GM12801 (cell line): ENCODE results near the gene PTPRK.

Experiments
- CTCF ChIP-seq: IDR thresholded peaks from one replicate; pipeline ENCODE4 v1.5.1; 2011; ENCODE audit warnings: control low read depth; ENCODE audit not compliant: insufficient read length; ENCODE audit errors: extremely low read depth

PTPRK gene

GRCh38 chr6:128414943-128415342 lies 105.5 kb downstream of the PTPRK start:
- TF ChIP-seq CTCF: no peak

GRCh38 chr6:128413291-128413690 lies 107.1 kb downstream of the PTPRK start:
- no peak for TF ChIP-seq CTCF

- TF ChIP-seq CTCF: no peak
These were observed 107.7 kb downstream of the PTPRK start for GRCh38 chr6:128412680-128413079.

GRCh38 chr6:128410584-128410983 lies 109.8 kb downstream of the PTPRK start:
- TF ChIP-seq CTCF: no peak

- TF ChIP-seq CTCF: no peak
These were observed 111.4 kb downstream of the PTPRK start for GRCh38 chr6:128409003-128409402.

- no peak for TF ChIP-seq CTCF
These were observed 113.9 kb downstream of the PTPRK start for GRCh38 chr6:128406453-128406852.

GRCh38 chr6:128403618-128404444 lies 116.6 kb downstream of the PTPRK start:
- no peak for TF ChIP-seq CTCF
